Endothelial cell of umbilical vein (primary cell): ENCODE data around the gene ZIC5. TPM values are rescaled to one million over a fixed set of nuclear protein-coding genes. Genes with fewer than 3 reads are reported as not detected.

Source experiments
- BruUV-seq: library from RNA; stranded (reverse); fragments of 400-500 nt; replicated peaks from 2 replicates; lab custom pipeline; 2021; lab: Mats Ljungman, UMichigan
- CTCF ChIA-PET: fragments of 300-600, 350-600 bp; sonication (Branson Sonifier 250); formaldehyde crosslinking; loops from one replicate; lab custom pipeline; 2021; ENCODE audit warnings: antibody characterized with exemption, inconsistent platforms; lab: Charles Lee
- POLR2A ChIA-PET: fragments of 300-600, 350-600 bp; sonication (Branson Sonifier 250); formaldehyde crosslinking; loops from one replicate; lab custom pipeline; 2021; ENCODE audit warnings: antibody characterized with exemption, inconsistent platforms; lab: Charles Lee
- DNase-seq: peaks from one replicate; pipeline ENCODE4 v3.0.0-alpha.2; 2011; ENCODE audit warnings: low read depth, low spot score
- FAIRE-seq: peaks from 2 replicates; lab custom pipeline; 2011; peaks lifted over from hg19 to GRCh38; lab: Jason Lieb, UNC
- H2AFZ ChIP-seq: 2 replicates; pipeline ENCODE4 v1.6.0; 2012; ENCODE audit warnings: low read depth, low read length, control low read depth, inconsistent platforms
- H3K27ac ChIP-seq: 2 replicates; pipeline ENCODE4 v1.5.1; 2011; ENCODE audit warnings: low read depth, mild to moderate bottlenecking, control low read depth, low read length, moderate library complexity; ENCODE audit not compliant: insufficient read depth
- H3K27me3 ChIP-seq, 2 experiments: 2 replicates each; pipeline versions ENCODE4 v1.6.0 to v1.6.1; 2011; ENCODE audit warnings: low read length in 2 of 2, mixed read lengths in 1 of 2; ENCODE audit not compliant: control insufficient read depth in 2 of 2, insufficient read depth in 2 of 2
- H3K36me3 ChIP-seq, 2 experiments: 2 replicates in 1 of 2; 3 replicates in 1 of 2; pipeline ENCODE4 v1.5.1; 2011; ENCODE audit warnings: low read length in 2 of 2, mild to moderate bottlenecking in 1 of 2, moderate library complexity in 1 of 2; ENCODE audit not compliant: control insufficient read depth in 2 of 2, insufficient read depth in 2 of 2; ENCODE audit errors: extremely low read depth in 1 of 2
- H3K4me1 ChIP-seq: 3 replicates; pipeline ENCODE4 v1.5.1; 2011; ENCODE audit warnings: mild to moderate bottlenecking, low read length; ENCODE audit not compliant: control insufficient read depth, insufficient read depth; ENCODE audit errors: extremely low read depth
- H3K4me2 ChIP-seq: 2 replicates; pipeline ENCODE4 v1.6.1; 2011; ENCODE audit warnings: low read length, control low read depth, mixed read lengths; ENCODE audit not compliant: insufficient read depth
- H3K4me3 ChIP-seq, 3 experiments: fragments of 200-600 bp in 1 of 3; sonication (generic), shearing (Covaris generic) in 1 of 3; replicated peaks in 1 of 3; 2 replicates each; pipeline ENCODE4 v1.5.1; 2011 to 2016; ENCODE audit warnings: control low read depth in 3 of 3, low read length in 3 of 3, mild to moderate bottlenecking in 2 of 3, inconsistent platforms in 1 of 3, low read depth in 1 of 3, moderate library complexity in 1 of 3; ENCODE audit not compliant: insufficient read depth in 1 of 3
- H3K79me2 ChIP-seq: 2 replicates; pipeline ENCODE4 v1.6.0; 2012; ENCODE audit warnings: low read length, inconsistent platforms; ENCODE audit not compliant: control insufficient read depth, insufficient read depth
- H3K9ac ChIP-seq: replicated peaks from 2 replicates; pipeline ENCODE3; 2011; ENCODE audit warnings: low read length, control low read depth; ENCODE audit not compliant: insufficient read depth; ENCODE audit errors: extremely low read depth
- H3K9me1 ChIP-seq: replicated peaks from 3 replicates; pipeline ENCODE4 v1.6.0; 2011; ENCODE audit warnings: mild to moderate bottlenecking, low read length; ENCODE audit not compliant: control insufficient read depth, insufficient read depth; ENCODE audit errors: extremely low read depth
- H3K9me3 ChIP-seq: replicated peaks from 2 replicates; pipeline ENCODE4 v1.5.1; 2012; ENCODE audit warnings: low read length, inconsistent platforms; ENCODE audit not compliant: control insufficient read depth, insufficient read depth
- H4K20me1 ChIP-seq: replicated peaks from 2 replicates; pipeline ENCODE3; 2011; ENCODE audit warnings: mild to moderate bottlenecking, low read length; ENCODE audit not compliant: control insufficient read depth, insufficient read depth; ENCODE audit errors: extremely low read depth
- EZH2 ChIP-seq: IDR thresholded peaks from 2 replicates; pipeline ENCODE4 v1.6.1; 2012; ENCODE audit warnings: borderline replicate concordance, low read depth, mild to moderate bottlenecking, moderate library complexity, low read length, inconsistent platforms; ENCODE audit not compliant: severe bottlenecking
- GATA2 ChIP-seq: IDR thresholded peaks from 2 replicates; pipeline ENCODE4 v1.7.0; 2011; ENCODE audit warnings: low read depth, mild to moderate bottlenecking, moderate library complexity, mixed read lengths, low read length; ENCODE audit not compliant: insufficient read length, insufficient read depth
- MYC ChIP-seq: IDR thresholded peaks from one replicate; pipeline ENCODE4 v1.6.1; 2011; ENCODE audit warnings: mild to moderate bottlenecking, low read depth, low read length
- POLR2A ChIP-seq: IDR thresholded peaks from 2 replicates; pipeline ENCODE4 v1.6.1; 2012; ENCODE audit warnings: low read depth, mild to moderate bottlenecking, control low read depth, low read length
- dilution Hi-C: fragments of 300-500 bp; cut with MboI; formaldehyde crosslinking; loops from one replicate; pipeline ENCODE4 v1.15.0; 2019; ENCODE audit warnings: low sequenced_read_pairs; ENCODE audit not compliant: extremely low pct_ligation_motif_present
- intact Hi-C: fragments of 100-400 bp; cut with micrococcal nuclease; formaldehyde crosslinking; loops from one replicate; pipeline ENCODE4 v1.10.0; 2022
- polyA plus RNA-seq, 4 experiments: library from polyadenylated mRNA; depleted of rRNA in 3 of 4; stranded (reverse) in 3 of 4; unstranded in 1 of 4; fragments of >200 nt; gene quantifications; 2 replicates each; pipeline versions ENCODE4 v1.2.1 to v1.2.3, GENCODE V29; 2011 to 2012; ENCODE audit warnings: missing spikeins in 1 of 4
- total RNA-seq: library from RNA; stranded (reverse); gene quantifications from 2 replicates; pipeline ENCODE4 v1.2.3, GENCODE V29; 2021
- TF ChIP-seq, protein P1 (sequence below), 2 donors: IDR thresholded peaks; 1 replicate in 1 of 2; 2 replicates in 1 of 2; pipeline ENCODE4 v1.5.1; 2011; ENCODE audit warnings: low read length in 2 of 2, mild to moderate bottlenecking in 2 of 2, moderate library complexity in 2 of 2, control low read depth in 1 of 2, inconsistent platforms in 1 of 2, low read depth in 1 of 2; ENCODE audit not compliant: insufficient read depth in 1 of 2; ENCODE audit errors: extremely low read depth in 1 of 2
- TF ChIP-seq, protein P2 (sequence below): IDR thresholded peaks from 2 replicates; pipeline ENCODE4 v1.6.1; 2011; ENCODE audit not compliant: insufficient read depth, insufficient read length

Gene ZIC5
- total and polyA plus RNA-seq, 2 donors (not counting 3 experiments of a cell fraction or from before 2014, with no cell fraction given) = not detected

DNA sequence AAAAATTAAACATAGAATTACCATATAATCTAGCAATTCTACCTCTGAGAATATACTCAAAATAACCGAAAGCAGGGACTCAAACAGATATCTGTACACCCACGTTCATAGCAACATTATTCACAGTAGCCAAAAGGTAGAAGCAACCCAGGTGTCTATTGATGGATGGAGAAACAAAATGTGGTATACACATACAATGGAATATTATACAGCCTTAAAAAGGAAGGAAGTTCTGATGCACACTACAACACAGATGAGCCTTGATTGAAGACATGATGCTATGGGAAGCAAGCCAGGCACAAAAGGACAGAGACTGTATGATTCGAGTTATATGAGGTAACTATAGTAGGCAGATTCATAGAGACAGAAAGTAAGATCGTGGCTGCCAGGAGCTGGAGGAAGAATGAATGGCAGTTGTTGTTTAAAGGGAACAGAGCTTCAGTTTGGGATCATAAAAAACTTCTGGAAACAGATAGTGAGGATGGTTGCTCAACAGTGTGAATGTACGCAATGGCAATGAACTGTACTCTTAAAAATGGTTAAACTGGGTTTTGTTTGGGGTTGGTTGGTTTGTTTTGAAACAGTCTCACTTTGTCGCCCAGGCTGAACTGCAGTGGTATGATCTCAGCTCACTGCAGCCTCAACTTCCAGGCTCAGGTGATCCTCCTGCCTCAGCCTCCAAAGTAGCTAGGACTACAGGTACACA, 47.5 kb downstream of the ZIC5 start:
- Histone ChIP-seq H3K9me3 (no peaks in the 10 kb centered on the region), H3K79me2 (no peaks in the 10 kb centered on the region), H3K9me1 (no peaks in the 10 kb centered on the region), H3K4me3 (no peak overlapping the region), H3K36me3 (no peaks in the 10 kb centered on the region), H3K4me2 (no peak overlapping the region), H3K27ac (no peak overlapping the region), H3K27me3 (no peaks in the 10 kb centered on the region), H3K9ac (no peak overlapping the region), H2AFZ (no peak overlapping the region), H4K20me1 (no peaks in the 10 kb centered on the region), H3K4me1 (no peaks in the 10 kb centered on the region)
- FAIRE-seq = no peak
- DNase-seq = no peak
- CTCF ChIA-PET = no interaction called here
- dilution Hi-C loops = no loop called here
- intact Hi-C loops = no loop called here
- TF ChIP-seq, protein P1, sequence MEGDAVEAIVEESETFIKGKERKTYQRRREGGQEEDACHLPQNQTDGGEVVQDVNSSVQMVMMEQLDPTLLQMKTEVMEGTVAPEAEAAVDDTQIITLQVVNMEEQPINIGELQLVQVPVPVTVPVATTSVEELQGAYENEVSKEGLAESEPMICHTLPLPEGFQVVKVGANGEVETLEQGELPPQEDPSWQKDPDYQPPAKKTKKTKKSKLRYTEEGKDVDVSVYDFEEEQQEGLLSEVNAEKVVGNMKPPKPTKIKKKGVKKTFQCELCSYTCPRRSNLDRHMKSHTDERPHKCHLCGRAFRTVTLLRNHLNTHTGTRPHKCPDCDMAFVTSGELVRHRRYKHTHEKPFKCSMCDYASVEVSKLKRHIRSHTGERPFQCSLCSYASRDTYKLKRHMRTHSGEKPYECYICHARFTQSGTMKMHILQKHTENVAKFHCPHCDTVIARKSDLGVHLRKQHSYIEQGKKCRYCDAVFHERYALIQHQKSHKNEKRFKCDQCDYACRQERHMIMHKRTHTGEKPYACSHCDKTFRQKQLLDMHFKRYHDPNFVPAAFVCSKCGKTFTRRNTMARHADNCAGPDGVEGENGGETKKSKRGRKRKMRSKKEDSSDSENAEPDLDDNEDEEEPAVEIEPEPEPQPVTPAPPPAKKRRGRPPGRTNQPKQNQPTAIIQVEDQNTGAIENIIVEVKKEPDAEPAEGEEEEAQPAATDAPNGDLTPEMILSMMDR (IDR thresholded peaks at IDR 0.05; ENCODE audit: extremely low read depth in 1 of 2, insufficient read depth in 1 of 2, low read depth in 1 of 2, low read length in 2 of 2) = no peak
- TF ChIP-seq GATA2 (no peak), MYC (no peak), EZH2 (no peak), POLR2A (no peak)
- TF ChIP-seq, protein P2, sequence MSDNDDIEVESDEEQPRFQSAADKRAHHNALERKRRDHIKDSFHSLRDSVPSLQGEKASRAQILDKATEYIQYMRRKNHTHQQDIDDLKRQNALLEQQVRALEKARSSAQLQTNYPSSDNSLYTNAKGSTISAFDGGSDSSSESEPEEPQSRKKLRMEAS = no peak
- BruUV-seq = no TSS peak
- POLR2A ChIA-PET = interaction anchor here (0.5 kb wide), 1 partner anchor 383 kb away, joined by 5 read pairs; no protein-coding TSS in a partner anchor
